Measurements from ENCODE around the gene CORO2B.
A peak's percentile ranks its signal among the peaks of the same experiment; 100 is the strongest.

DNA sequence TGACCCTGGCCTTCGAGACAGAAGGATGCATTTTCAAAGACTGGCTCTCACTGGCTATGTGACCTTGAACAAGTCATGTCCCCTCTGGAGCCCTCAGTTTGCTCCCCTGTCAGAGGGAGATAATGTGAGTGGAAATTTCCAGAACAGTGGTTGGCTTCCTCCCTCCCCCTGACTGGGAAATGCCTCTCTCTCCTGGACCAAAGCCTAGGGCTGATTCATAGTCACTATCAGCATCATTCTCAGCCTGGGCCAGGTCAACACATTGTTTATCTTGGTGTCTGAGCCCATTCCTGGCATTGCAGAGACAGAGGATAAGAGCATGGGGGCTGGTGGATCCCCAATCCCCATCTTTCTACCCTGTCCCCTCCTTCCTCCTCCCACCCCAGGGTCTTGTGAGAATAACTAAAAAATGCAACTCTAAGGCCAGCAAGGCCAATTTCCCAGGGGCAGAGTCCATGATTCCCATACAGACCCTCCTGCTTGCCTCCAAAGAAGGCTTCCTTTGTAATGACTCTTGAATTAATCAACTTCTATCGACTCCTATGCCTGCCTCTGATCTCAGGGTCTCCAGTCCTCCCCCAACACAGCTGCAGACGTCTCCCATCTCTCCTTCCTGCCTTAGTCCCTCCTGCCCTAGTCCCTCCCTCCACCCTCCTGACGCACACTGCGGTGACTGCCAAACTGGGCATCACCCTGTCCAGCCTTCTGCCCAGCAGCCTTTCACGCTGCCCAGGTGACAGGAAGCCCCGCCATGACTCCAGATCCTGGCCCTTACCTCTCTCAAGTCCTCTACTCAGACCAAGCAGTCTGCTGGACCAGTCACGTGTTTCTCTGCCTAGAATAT is 35.4 kb upstream of the CORO2B start:
- TF ChIP-seq RFX5 (IDR thresholded peaks at IDR 0.05; ENCODE audit: low read length) = no peak
- no peak for TF ChIP-seq MEF2A (IDR thresholded peaks at IDR 0.05; ENCODE audit: borderline replicate concordance, low read depth)
- TF ChIP-seq RXRA (IDR thresholded peaks at IDR 0.05; ENCODE audit: borderline replicate concordance, low read depth) = peak; percentile 81; the same call in 1 of the 2 replicates
- TF ChIP-seq FOXJ3 (CRISPR knock-in tag; IDR thresholded peaks at IDR 0.05) = no peak
- TF ChIP-seq YY1 (IDR thresholded peaks at IDR 0.05; ENCODE audit: low read depth) = no peak
- TF ChIP-seq, protein P1, sequence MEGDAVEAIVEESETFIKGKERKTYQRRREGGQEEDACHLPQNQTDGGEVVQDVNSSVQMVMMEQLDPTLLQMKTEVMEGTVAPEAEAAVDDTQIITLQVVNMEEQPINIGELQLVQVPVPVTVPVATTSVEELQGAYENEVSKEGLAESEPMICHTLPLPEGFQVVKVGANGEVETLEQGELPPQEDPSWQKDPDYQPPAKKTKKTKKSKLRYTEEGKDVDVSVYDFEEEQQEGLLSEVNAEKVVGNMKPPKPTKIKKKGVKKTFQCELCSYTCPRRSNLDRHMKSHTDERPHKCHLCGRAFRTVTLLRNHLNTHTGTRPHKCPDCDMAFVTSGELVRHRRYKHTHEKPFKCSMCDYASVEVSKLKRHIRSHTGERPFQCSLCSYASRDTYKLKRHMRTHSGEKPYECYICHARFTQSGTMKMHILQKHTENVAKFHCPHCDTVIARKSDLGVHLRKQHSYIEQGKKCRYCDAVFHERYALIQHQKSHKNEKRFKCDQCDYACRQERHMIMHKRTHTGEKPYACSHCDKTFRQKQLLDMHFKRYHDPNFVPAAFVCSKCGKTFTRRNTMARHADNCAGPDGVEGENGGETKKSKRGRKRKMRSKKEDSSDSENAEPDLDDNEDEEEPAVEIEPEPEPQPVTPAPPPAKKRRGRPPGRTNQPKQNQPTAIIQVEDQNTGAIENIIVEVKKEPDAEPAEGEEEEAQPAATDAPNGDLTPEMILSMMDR (IDR thresholded peaks at IDR 0.05) = no peak
- no peak for TF ChIP-seq TAF1 (IDR thresholded peaks at IDR 0.05; ENCODE audit: borderline replicate concordance, low read depth, low read length)
- TF ChIP-seq JUND (IDR thresholded peaks at IDR 0.05) = peak; percentile 81
- TF ChIP-seq SMC3 (IDR thresholded peaks at IDR 0.05; ENCODE audit: low read depth, low read length) = no peak
